GM19043 (cell line): ENCODE data around the gene RAG2.

Experiments used
- ATAC-seq: cut with Tn5 transposase; IDR thresholded peaks from one replicate; pipeline ENCODE4 v1.9.1; 2021; ENCODE audit warnings: low read depth; ENCODE audit not compliant: unreplicated experiment

Gene RAG2

DNA sequence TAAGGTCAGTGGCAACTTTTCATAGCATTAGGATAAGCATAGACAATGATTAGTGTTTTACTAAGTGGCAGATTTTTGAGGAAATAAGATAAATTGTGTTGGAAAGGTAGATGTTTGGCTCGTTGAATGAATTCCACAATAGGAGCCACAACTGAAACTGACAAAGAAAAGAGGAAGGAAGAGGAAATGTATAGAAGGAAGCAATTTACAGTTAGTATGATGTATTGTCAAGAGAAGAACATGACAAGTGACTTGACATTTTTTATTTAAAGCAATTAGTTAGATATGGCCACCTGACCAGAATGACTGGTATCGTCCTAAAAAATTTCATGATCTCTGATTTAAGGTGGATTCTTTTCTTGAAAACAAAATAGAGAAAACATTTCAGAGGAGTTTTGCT lies 3.1 kb upstream of the RAG2 start:
- no peak for ATAC-seq

DNA sequence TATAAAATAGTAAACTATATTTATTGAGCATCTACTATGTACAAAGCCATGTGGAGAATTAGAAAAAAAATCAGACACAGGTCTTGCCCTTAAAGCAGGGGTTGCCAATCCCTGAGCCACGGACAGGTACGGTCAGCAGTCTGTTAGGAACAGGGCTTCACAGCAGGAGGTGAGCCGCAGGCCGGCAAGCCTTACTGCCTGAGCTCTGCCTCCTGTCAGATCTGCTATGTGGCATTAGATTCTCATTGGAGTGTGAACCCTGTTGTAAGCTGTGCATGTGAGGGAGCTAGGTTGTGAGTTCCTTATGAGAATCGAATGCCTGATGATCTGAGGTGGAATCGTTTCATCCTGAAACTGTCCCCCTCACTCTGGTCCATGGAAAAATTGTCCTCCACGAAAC lies 2.1 kb upstream of the RAG2 start:
- ATAC-seq, result no peak

- no peak for ATAC-seq
Observed at GRCh38 chr11:36596880-36597279, 1.2 kb downstream of the RAG2 start.

GRCh38 chr11:36594316-36594989 lies 3.6 kb downstream of the RAG2 start, which contains the start of gene IFTAP:
IFTAP (plus strand) TSS chr11:36594502; CDS start chr11:36610104, 15,602 bp downstream.
- peak; percentile 73 for ATAC-seq

- ATAC-seq, result no peak
Observed at GRCh38 chr11:36591433-36591832, 6.6 kb downstream of the RAG2 start.

DNA sequence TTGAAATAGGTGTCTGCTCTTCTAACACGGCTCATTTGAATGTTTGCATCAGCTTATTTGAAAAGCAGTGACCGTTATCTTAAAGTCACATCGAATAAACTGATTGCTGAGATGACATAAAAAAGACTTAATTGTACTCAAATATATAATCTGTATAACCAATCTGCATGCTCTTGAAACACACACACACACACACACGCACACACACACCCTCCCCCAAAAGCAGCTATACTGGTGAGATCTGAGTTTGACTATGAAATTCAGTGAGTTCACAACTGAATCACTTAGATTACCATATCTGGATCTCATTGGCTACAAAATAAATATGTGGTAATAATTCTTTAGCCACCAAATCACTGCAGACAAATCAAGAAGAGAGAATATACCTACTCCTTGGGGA lies 7.5 kb downstream of the RAG2 start:
- no peak for ATAC-seq

GRCh38 chr11:36588099-36588498 lies 9.9 kb downstream of the RAG2 start:
- no peak for ATAC-seq

DNA sequence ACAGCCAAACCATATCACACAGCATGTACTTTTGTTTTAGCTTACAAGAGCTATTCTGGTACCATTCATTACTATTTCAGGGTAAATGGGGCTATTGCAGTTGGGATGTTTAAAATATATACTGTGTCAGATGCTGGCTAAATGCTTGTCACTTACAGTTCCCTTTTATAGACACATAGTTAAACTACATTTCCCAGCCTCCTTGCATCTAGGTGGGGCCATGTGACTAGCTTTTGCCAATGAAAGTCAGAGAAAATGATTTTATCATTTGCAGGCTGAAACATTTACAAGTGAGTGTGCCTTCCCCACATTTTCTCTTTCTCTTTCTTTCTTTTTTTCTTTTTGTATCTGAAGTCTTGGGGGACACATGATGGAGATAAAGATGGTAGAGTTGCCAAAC lies 11.5 kb downstream of the RAG2 start:
- no peak for ATAC-seq

DNA sequence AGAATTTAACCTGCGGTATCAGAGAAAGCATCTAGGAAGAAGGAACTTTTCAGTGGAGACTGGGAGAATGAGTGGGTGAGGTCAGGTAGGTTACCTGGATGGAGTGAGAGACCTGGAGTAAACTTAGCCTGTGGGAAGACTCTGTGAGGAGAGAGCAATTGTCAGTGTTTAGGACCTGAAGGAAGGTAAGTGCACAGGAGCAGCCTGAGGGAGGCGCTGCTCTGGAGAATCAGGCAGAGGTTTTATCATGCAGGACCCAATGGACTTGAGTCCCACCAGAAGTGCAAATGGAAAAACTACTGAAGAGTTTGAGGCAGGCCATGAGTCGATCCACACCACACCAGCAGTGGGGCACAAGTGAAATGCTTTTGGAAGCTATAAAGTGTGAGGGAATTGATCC lies 14.4 kb downstream of the RAG2 start:
- no peak for ATAC-seq

- no peak for ATAC-seq
Observed at GRCh38 chr11:36581536-36581935, 16.5 kb downstream of the RAG2 start.

- no peak for ATAC-seq
Observed at GRCh38 chr11:36578458-36578857, 19.6 kb downstream of the RAG2 start.

DNA sequence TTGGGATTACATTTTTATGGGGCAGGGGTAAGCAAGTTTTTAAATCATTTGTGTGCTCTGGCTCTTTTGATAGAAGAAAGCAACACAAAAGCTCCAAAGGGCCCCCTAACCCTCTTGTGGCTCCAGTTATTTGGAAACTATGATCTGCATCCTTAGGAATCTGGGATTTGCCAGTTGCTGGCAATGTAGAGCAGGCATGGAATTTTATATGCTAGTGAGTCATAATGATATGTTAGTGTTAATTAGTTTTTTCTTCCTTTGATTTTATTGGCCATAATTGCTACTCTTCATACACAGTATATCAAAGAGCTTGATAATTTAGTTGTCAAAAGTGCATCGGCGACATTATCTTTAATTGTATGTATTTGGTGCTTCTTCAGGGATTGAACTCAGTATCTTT lies 20.2 kb downstream of the RAG2 start:
- no peak for ATAC-seq

DNA sequence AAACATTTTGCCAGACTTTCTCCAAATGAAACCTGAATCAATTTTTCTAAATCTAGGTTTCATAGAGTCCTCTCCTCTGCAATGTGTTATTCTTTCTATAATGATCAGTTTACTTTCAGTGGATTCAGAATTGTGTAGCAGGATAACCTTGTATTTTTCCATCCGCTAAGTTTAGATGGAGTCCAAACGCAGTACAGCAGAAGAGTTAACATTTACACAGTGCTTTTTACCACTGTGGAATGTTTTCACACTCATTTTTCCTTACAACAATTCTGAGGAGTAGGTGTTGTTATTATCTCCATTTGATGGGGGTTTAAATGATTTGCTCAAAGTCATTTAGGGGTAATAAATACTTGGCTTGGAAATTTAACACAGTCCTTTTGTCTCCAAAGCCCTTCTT lies 20.7 kb downstream of the RAG2 start:
- no peak for ATAC-seq

DNA sequence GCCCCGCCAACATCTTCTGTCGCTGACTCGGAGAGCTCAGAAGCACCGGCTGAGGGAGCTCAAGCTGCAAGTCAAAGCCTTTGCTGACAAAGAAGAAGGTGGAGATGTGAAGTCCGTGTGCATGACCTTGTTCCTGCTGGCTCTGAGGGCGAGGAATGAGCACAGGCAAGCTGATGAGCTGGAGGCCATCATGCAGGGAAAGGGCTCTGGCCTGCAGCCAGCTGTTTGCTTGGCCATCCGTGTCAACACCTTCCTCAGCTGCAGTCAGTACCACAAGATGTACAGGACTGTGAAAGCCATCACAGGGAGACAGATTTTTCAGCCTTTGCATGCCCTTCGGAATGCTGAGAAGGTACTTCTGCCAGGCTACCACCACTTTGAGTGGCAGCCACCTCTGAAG lies 23.6 kb downstream of the RAG2 start:
- ATAC-seq, result no peak

GRCh38 chr11:36569095-36569494 lies 28.9 kb downstream of the RAG2 start:
- no peak for ATAC-seq

- ATAC-seq, result no peak
Observed at GRCh38 chr11:36567694-36568093, 30.3 kb downstream of the RAG2 start, which contains the start of gene RAG1. RAG1 (plus strand) TSS chr11:36568007; CDS start chr11:36573305, 5,298 bp downstream.

DNA sequence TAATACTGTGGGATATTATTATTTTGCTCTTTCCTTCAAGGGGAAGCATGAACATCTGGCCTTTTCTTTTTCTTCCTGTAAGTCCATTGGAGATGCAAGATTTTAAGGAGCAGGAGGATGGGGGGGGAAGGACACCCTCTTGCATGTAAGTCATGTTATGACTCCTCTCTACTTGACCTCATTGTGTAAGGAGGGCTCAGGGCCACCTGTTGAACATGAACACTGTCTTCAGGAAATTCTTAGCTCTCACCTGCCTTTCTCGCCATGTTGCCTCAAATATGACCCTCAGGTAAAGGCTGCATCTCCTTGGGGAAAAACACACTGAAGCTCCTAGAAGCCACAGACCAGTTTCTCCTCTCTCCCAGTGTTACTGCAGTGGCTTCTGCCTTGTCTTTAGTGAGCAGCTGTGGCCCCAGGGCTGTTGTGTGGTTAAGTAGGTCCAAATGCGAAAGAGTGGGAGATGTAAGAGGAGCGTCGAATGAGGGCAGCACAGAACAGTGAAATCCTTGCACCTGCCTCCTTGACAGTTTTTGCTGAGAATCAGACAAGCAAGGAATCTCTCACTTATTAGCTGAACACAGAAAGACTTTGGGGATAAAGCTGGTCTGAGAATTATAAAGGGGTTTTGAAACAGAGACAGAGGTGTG lies 31.5 kb downstream of the RAG2 start:
- no peak for ATAC-seq

DNA sequence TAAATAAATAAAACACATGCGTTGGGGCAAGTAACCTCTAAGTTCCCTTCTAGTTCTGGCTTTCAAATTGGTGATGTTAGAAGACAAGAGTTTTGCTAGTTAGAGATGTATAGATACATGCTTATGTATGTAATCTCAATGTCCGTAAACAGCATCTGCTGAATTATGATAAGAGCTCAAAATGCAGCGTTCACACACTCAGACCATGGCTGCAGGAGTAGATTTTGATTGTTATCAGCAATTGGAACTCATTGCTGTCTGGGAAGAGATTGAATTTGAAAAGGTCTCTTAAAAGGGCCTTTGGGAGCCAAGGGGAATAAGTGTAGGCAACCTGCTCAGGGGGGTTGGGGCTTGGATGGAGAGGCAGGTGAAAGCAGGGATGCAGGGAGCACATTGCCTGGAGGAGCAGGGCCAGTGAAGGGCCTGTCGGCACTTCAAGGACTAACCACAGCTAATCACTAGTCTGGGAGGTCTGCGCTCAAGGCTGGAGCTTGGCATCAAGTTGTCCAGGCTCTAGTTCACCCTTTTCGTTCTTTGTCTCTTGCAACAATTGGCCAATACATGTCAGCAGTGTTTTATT lies 32.9 kb downstream of the RAG2 start:
- no peak for ATAC-seq

- ATAC-seq, result peak; percentile 66
Observed at GRCh38 chr11:36564376-36565030, 33.5 kb downstream of the RAG2 start.

- ATAC-seq, result peak; percentile 88
Observed at GRCh38 chr11:36558571-36559413, 39.2 kb downstream of the RAG2 start.

- no peak for ATAC-seq
Observed at GRCh38 chr11:36557991-36558390, 40.0 kb downstream of the RAG2 start.
